GM19452 (cell line): ENCODE results near the gene MYCN.

Experiments used
- ATAC-seq: cut with Tn5 transposase; IDR thresholded peaks from one replicate; pipeline ENCODE4 v1.9.1; 2021; ENCODE audit not compliant: unreplicated experiment

MYCN gene

GRCh38 chr2:15974565-15975260 is 34.4 kb downstream of the MYCN start:
- no peak for ATAC-seq

DNA sequence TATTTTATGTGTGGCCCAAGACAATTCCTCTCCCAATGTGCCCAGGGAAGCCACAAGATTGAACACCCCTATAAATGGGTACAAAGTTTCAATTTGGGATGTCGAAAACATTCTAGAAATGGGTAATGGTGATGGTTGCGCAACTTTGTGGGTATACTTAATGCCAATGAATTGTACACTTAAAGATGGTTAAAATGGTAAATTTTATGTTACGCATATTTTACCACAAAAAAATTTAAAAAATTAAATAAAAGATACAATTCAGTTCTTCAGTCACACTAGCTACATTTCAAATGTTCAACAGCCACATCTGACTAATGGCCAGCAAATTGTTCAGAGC is 34.9 kb downstream of the MYCN start:
- ATAC-seq, result no peak

GRCh38 chr2:15975676-15976075 is 35.3 kb downstream of the MYCN start:
- no peak for ATAC-seq

DNA sequence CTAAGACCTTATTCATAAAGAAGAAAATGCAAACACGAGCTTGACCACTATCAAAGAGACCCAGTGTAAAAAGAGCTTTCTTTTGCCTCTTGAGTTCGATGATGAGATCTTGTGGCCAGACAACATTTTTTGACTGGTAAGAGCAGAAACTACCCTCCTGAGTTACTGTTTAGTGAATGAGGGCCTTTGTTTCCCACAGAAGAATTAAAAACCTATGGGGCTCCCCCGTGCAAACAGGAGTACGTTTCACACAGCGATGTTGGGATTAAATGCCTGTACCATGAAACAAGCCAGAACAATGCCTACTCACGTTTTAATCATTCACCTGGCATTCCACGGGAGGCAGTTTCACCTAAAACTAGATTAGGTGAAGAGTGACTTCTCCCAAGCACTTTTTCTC is 36.0 kb downstream of the MYCN start:
- ATAC-seq, result no peak

- no peak for ATAC-seq
These were observed 38.9 kb downstream of the MYCN start for GRCh38 chr2:15979051-15979758.

DNA sequence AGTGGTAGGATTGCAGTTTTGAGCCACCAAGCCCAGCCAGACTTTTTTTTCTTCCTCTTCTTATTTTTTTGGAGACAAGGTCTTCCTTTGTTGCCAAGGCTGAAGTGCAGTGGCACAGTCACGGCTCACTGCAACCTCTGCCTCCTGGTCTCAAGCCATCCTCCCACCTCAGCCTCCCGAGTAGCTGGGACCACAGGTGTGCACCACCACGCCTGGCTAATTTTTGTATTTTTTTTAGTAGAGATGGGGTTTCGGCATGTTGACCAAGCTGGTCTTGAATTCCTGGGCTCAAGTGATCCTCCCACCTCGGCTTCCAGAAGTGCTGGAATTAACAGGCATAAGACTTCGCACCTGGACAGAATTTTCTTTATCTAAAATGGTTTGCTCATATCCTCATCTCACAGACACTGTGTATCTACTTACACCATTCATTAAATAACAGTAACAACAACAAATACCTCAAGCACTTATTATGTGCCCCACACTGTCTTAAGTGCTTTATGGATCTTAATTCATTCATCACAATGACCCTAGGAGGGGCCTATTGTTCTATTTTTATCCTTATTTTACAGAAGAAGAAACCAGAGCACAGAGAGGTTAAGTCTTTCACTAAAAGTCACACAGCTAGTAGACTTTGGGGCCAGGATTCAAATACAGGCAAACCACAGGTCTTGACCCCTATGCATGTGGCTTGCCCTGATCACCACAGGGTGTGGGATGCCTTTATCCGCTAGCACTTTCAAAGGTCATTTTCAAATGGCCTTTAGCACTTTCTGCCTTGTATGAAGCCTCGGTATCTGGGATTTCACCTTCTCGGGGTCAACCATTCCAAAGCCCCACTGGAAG is 39.6 kb downstream of the MYCN start:
- ATAC-seq, result no peak

GRCh38 chr2:15980605-15981098 is 40.3 kb downstream of the MYCN start:
- no peak for ATAC-seq

- no peak for ATAC-seq
These were observed 41.3 kb downstream of the MYCN start for GRCh38 chr2:15981646-15982045.

- no peak for ATAC-seq
These were observed 42.1 kb downstream of the MYCN start for GRCh38 chr2:15982285-15983044.

DNA sequence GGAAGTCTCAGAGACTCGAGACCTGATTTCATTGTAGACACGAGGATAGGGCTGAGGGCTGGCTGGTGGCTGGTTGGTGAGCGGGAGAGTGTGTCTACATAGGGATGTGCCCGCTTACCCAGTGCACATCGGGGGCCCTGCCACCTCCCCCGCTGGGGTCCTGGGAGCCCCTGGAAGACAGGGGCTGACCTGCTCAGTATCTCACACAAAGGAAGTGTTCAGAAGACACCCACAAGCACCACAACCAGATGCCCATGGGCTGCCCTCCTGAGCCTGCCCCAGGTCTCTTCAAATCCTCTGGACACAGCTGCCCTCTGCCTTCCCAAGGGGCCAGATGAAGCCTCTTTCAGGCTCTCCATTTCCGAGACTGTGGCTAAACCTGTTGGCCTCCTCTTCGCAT is 43.1 kb downstream of the MYCN start:
- ATAC-seq, result no peak

- no peak for ATAC-seq
These were observed 44.3 kb downstream of the MYCN start for GRCh38 chr2:15984368-15985255.

DNA sequence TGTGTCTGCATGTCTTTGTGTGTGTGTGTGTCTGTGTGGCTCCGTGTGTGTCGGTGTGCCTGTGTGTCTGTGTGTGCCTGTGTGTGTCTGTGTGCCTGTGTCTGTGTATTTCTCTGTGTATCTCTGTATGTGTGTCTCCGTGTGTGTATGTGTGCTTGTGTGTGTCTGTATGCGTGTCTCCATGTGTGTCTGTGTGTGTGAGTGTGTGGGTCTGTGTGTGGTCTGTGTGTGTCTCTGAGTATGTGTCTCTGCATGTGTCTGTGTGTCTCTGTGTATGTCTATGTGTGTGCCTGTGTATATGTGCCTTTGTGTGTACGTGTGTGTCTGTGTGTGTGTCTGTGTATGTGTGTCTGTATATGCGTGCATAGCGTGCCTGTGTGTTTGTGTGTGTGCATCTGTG is 45.2 kb downstream of the MYCN start:
- ATAC-seq, result no peak

DNA sequence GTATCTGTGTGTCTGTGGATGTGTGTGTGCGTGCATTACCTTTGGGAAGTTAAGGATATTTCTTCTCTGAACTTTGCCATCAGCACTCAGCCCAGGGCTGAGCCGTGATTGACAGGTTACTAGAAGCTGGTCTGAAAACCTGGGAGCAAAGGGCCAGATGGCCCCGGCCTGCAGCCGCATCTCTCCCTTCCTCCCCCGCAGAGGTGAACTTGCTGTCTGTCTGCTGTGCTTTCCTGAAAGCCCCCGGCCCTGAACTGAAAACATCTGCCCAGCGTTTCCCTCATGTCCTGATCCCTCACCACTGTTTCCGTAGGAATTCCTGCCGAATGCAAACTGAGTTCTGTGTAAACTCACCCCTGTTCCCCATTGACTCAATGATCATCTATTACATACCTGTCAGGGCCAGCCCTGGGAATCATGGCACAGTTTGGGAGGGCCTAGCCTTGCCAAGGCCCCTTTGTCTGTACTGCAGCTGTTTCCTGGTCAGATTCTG is 45.8 kb downstream of the MYCN start:
- no peak for ATAC-seq

DNA sequence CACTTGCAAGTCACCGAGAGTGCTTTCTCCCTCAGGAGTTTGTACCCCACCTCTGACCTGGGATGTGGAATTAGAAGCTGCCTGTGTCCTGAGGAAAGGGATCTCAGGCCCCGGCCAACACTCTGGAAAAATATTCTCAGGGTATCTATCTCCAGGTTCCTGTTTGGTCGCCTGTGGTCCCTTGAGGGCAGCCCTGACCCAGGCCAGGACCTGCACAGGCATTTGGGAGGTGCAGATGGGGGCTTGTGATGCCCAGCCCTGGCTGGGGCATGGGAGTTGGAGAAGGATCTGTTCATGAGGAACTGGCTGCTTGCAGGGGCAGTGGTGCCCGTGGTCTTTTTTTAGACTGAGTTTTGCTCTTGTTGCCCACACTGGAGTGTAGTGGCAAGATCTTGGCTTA is 46.3 kb downstream of the MYCN start:
- no peak for ATAC-seq

- ATAC-seq, result no peak
These were observed 48.4 kb downstream of the MYCN start for GRCh38 chr2:15988733-15989132.

DNA sequence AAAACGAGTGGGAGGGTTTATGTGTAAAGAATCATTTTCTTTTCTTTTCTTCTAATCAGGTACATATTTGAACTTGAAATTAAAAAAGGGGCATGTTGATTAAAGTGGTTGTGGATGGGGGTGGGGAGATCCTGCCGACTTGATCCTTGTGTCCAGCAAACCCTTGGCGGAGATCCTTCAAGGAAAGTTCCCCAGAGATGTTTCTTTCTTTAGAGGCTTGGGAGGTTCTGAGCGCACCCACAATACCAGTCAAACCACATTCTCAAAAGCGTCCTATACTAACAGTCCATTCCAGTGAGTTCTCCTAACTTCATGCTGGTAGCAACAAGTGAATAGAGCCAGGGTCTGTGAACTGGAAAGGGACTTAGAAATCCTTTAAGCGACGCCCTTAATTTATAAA is 49.2 kb downstream of the MYCN start:
- ATAC-seq, result no peak

- ATAC-seq, result no peak
These were observed 50.1 kb downstream of the MYCN start for GRCh38 chr2:15990151-15991101.

- ATAC-seq, result no peak
These were observed 50.9 kb downstream of the MYCN start for GRCh38 chr2:15991231-15991630.
